Measurements from ENCODE around the gene FXR2.

DNA sequence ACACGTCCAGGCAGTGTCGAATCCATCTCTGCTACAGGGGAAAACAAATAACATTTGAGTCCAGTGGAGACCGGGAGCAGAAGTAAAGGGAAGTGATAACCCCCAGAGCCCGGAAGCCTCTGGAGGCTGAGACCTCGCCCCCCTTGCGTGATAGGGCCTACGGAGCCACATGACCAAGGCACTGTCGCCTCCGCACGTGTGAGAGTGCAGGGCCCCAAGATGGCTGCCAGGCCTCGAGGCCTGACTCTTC is 42.4 kb downstream of the FXR2 start:
- TF ChIP-seq, protein P1, sequence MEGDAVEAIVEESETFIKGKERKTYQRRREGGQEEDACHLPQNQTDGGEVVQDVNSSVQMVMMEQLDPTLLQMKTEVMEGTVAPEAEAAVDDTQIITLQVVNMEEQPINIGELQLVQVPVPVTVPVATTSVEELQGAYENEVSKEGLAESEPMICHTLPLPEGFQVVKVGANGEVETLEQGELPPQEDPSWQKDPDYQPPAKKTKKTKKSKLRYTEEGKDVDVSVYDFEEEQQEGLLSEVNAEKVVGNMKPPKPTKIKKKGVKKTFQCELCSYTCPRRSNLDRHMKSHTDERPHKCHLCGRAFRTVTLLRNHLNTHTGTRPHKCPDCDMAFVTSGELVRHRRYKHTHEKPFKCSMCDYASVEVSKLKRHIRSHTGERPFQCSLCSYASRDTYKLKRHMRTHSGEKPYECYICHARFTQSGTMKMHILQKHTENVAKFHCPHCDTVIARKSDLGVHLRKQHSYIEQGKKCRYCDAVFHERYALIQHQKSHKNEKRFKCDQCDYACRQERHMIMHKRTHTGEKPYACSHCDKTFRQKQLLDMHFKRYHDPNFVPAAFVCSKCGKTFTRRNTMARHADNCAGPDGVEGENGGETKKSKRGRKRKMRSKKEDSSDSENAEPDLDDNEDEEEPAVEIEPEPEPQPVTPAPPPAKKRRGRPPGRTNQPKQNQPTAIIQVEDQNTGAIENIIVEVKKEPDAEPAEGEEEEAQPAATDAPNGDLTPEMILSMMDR (IDR thresholded peaks at IDR 0.05), result no peak
- no peak for TF ChIP-seq EZH2 (IDR thresholded peaks at IDR 0.05)
